ENCODE measurements around the gene LYL1. TPM values are rescaled to one million over a fixed set of nuclear protein-coding genes. Genes with fewer than 3 reads are reported as not detected.

Gene LYL1
- total and polyA plus RNA-seq, 9 of the 15 experiments (the other 6 are each of a cell fraction or from before 2014, with no cell fraction given), result 1.3 to 266 (median 34.0) TPM

- TF ChIP-seq RREB1 (CRISPR knock-in tag; IDR thresholded peaks at IDR 0.05) (no peak), POU5F1 (IDR thresholded peaks at IDR 0.05; ENCODE audit: borderline replicate concordance, low read depth, low read length, partially characterized antibody) (no peak), ZNF639 (CRISPR knock-in tag; conservative IDR thresholded peaks at IDR 0.05 in 1 of 2, IDR thresholded peaks at IDR 0.05 in 1 of 2) (no peak), GTF2E2 (tag; IDR thresholded peaks at IDR 0.05) (peak; percentile 24; the same call in 1 of the 2 replicates), ZNF347 (CRISPR knock-in tag; IDR thresholded peaks at IDR 0.05; ENCODE audit: low read depth) (no peak), ZNF77 (CRISPR knock-in tag; IDR thresholded peaks at IDR 0.05) (peak; percentile 91), MEF2D (tag; conservative IDR thresholded peaks at IDR 0.05; ENCODE audit: low read depth) (peak; percentile 73), ZNF217 (CRISPR knock-in tag; IDR thresholded peaks at IDR 0.05) (no peak), ZBTB26 (CRISPR knock-in tag; IDR thresholded peaks at IDR 0.05) (peak; percentile 94), ZNF408 (CRISPR knock-in tag; IDR thresholded peaks at IDR 0.05; ENCODE audit: low read depth) (no peak), SMAD3 (CRISPR knock-in tag; conservative IDR thresholded peaks at IDR 0.05) (no peak)
- TF ChIP-seq, protein P1, sequence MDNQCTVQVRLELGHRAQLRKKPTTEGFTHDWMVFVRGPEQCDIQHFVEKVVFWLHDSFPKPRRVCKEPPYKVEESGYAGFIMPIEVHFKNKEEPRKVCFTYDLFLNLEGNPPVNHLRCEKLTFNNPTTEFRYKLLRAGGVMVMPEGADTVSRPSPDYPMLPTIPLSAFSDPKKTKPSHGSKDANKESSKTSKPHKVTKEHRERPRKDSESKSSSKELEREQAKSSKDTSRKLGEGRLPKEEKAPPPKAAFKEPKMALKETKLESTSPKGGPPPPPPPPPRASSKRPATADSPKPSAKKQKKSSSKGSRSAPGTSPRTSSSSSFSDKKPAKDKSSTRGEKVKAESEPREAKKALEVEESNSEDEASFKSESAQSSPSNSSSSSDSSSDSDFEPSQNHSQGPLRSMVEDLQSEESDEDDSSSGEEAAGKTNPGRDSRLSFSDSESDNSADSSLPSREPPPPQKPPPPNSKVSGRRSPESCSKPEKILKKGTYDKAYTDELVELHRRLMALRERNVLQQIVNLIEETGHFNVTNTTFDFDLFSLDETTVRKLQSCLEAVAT (IDR thresholded peaks at IDR 0.05), result peak; percentile 56 to 58; a peak in 1 of 4 replicates
- TF ChIP-seq, protein P2, sequence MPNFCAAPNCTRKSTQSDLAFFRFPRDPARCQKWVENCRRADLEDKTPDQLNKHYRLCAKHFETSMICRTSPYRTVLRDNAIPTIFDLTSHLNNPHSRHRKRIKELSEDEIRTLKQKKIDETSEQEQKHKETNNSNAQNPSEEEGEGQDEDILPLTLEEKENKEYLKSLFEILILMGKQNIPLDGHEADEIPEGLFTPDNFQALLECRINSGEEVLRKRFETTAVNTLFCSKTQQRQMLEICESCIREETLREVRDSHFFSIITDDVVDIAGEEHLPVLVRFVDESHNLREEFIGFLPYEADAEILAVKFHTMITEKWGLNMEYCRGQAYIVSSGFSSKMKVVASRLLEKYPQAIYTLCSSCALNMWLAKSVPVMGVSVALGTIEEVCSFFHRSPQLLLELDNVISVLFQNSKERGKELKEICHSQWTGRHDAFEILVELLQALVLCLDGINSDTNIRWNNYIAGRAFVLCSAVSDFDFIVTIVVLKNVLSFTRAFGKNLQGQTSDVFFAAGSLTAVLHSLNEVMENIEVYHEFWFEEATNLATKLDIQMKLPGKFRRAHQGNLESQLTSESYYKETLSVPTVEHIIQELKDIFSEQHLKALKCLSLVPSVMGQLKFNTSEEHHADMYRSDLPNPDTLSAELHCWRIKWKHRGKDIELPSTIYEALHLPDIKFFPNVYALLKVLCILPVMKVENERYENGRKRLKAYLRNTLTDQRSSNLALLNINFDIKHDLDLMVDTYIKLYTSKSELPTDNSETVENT (CRISPR knock-in tag; IDR thresholded peaks at IDR 0.05), result no peak
These were observed 4.2 kb downstream of the LYL1 start (continued) for GRCh38 chr19:13098277-13099072.

Data from K562 (cell line).